Keratinocyte (primary cell): ENCODE data around the gene RDX. TPM values are rescaled to one million over a fixed set of nuclear protein-coding genes. Genes with fewer than 3 reads are reported as not detected.

Source experiments
- DNase-seq: peaks from one replicate; pipeline ENCODE4 v3.0.0-alpha.2; 2011; ENCODE audit warnings: low read depth, missing footprints, low spot score
- FAIRE-seq: peaks from 2 replicates; lab custom pipeline; 2011; peaks lifted over from hg19 to GRCh38; lab: Jason Lieb, UNC
- H2AFZ ChIP-seq: 2 replicates; pipeline ENCODE4 v1.6.0; 2012; ENCODE audit warnings: low read length, control low read depth, inconsistent platforms; ENCODE audit not compliant: control insufficient read depth
- H3K27ac ChIP-seq: 2 replicates; pipeline ENCODE4 v1.5.1; 2011; ENCODE audit warnings: low read length; ENCODE audit not compliant: control insufficient read depth, insufficient read depth
- H3K27me3 ChIP-seq: 3 replicates; pipeline ENCODE4 v1.6.0; 2011; ENCODE audit warnings: low read length; ENCODE audit not compliant: control insufficient read depth, insufficient read depth; ENCODE audit errors: extremely low read depth
- H3K36me3 ChIP-seq, 2 experiments: 2 replicates in 1 of 2; 3 replicates in 1 of 2; pipeline ENCODE4 v1.5.1; 2011; ENCODE audit warnings: low read length in 2 of 2, mild to moderate bottlenecking in 1 of 2; ENCODE audit not compliant: control insufficient read depth in 2 of 2, insufficient read depth in 2 of 2; ENCODE audit errors: extremely low read depth in 1 of 2
- H3K4me1 ChIP-seq: 3 replicates; pipeline ENCODE4 v1.5.1; 2011; ENCODE audit warnings: low read length; ENCODE audit not compliant: control insufficient read depth, insufficient read depth; ENCODE audit errors: extremely low read depth
- H3K4me2 ChIP-seq: 3 replicates; pipeline ENCODE4 v1.6.0; 2011; ENCODE audit warnings: low read depth, low read length; ENCODE audit not compliant: control insufficient read depth, insufficient read depth; ENCODE audit errors: extremely low read depth
- H3K4me3 ChIP-seq, 3 experiments: fragments of 200-600 bp in 1 of 3; sonication (generic) in 1 of 3; 2 replicates in 2 of 3; 3 replicates in 1 of 3; pipeline ENCODE4 v1.5.1; 2011 to 2016; ENCODE audit warnings: low read length in 3 of 3, mild to moderate bottlenecking in 3 of 3, control low read depth in 2 of 3, inconsistent platforms in 1 of 3, low read depth in 1 of 3, mixed read lengths in 1 of 3, mixed run types in 1 of 3, moderate library complexity in 1 of 3; ENCODE audit not compliant: control insufficient read depth in 2 of 3, insufficient read depth in 2 of 3; ENCODE audit errors: extremely low read depth in 1 of 3
- H3K79me2 ChIP-seq: 2 replicates; pipeline ENCODE4 v1.6.0; 2012; ENCODE audit warnings: low read length; ENCODE audit not compliant: control insufficient read depth, insufficient read depth
- H3K9ac ChIP-seq: 3 replicates; pipeline ENCODE4 v1.6.0; 2011; ENCODE audit warnings: low read length; ENCODE audit not compliant: control insufficient read depth, insufficient read depth; ENCODE audit errors: extremely low read depth
- H3K9me1 ChIP-seq: 3 replicates; pipeline ENCODE4 v1.6.0; 2011; ENCODE audit warnings: low read length; ENCODE audit not compliant: control insufficient read depth, insufficient read depth; ENCODE audit errors: extremely low read depth
- H3K9me3 ChIP-seq: 2 replicates; pipeline ENCODE4 v1.5.1; 2012; ENCODE audit warnings: low read depth, low read length; ENCODE audit not compliant: control insufficient read depth
- H4K20me1 ChIP-seq: 3 replicates; pipeline ENCODE4 v1.6.0; 2011; ENCODE audit warnings: low read length; ENCODE audit not compliant: control insufficient read depth, insufficient read depth; ENCODE audit errors: extremely low read depth
- EZH2 ChIP-seq: IDR thresholded peaks from one replicate; pipeline ENCODE4 v1.6.1; 2012; ENCODE audit warnings: inconsistent platforms, mild to moderate bottlenecking, low read length, moderate library complexity
- dilution Hi-C: fragments of 300-500 bp; cut with MboI; formaldehyde crosslinking; loops from one replicate; pipeline ENCODE4 v1.7.0; 2020; ENCODE audit warnings: low sequenced_read_pairs; ENCODE audit not compliant: extremely low pct_ligation_motif_present
- polyA plus RNA-seq, 5 experiments: library from polyadenylated mRNA; depleted of rRNA in 3 of 5; stranded (reverse) in 3 of 5; stranded (forward) in 1 of 5; unstranded in 1 of 5; fragments of >200 nt; gene quantifications; 1 replicate in 1 of 5; 2 replicates in 3 of 5; 3 replicates in 1 of 5; pipeline versions ENCODE4 v1.2.1 to v1.2.3, GENCODE V29; 2011 to 2012; ENCODE audit warnings: missing spikeins in 2 of 5, low read depth in 1 of 5, low replicate concordance in 1 of 5
- TF ChIP-seq, protein P1 (sequence below), 3 experiments: IDR thresholded peaks in 1 of 3; conservative IDR thresholded peaks in 1 of 3; optimal IDR thresholded peaks in 1 of 3; 2 replicates in 2 of 3; 3 replicates in 1 of 3; pipeline versions ENCODE3 to v1.5.1; 2011; ENCODE audit warnings: low read length in 3 of 3, mild to moderate bottlenecking in 3 of 3, moderate library complexity in 2 of 3, control low read depth in 1 of 3, inconsistent platforms in 1 of 3; ENCODE audit not compliant: insufficient read depth in 2 of 3; ENCODE audit errors: extremely low read depth in 1 of 3

RDX gene
- polyA plus RNA-seq, 1 donor (not counting 4 experiments of a cell fraction or from before 2014, with no cell fraction given) = 85.4 TPM

DNA sequence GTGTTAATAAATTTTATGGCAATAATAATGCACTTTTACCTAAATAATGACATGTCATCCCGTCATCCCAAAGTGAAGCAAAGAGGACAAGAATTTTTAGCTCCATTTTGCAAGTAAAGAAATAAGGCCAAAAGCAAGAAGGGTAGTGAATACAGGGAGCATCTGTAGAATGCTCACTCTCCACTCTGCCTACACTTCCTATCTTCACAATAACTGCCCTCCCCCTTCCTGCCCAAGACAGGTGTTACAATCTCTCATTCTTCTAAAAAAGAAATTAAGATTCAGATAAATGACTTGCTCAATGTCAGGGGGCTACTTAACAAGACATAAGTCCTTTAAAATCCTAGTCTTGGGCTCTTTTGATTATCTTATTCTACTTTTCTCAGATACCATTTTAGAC lies 8.9 kb downstream of the RDX start:
- H3K9me3 ChIP-seq = no peaks in the 10 kb centered on the region
- H3K4me3 ChIP-seq = no peak overlapping the region
- TF ChIP-seq, protein P1, sequence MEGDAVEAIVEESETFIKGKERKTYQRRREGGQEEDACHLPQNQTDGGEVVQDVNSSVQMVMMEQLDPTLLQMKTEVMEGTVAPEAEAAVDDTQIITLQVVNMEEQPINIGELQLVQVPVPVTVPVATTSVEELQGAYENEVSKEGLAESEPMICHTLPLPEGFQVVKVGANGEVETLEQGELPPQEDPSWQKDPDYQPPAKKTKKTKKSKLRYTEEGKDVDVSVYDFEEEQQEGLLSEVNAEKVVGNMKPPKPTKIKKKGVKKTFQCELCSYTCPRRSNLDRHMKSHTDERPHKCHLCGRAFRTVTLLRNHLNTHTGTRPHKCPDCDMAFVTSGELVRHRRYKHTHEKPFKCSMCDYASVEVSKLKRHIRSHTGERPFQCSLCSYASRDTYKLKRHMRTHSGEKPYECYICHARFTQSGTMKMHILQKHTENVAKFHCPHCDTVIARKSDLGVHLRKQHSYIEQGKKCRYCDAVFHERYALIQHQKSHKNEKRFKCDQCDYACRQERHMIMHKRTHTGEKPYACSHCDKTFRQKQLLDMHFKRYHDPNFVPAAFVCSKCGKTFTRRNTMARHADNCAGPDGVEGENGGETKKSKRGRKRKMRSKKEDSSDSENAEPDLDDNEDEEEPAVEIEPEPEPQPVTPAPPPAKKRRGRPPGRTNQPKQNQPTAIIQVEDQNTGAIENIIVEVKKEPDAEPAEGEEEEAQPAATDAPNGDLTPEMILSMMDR (optimal IDR thresholded peaks at IDR 0.05 in 1 of 3, IDR thresholded peaks at IDR 0.05 in 1 of 3, conservative IDR thresholded peaks at IDR 0.05 in 1 of 3; ENCODE audit: extremely low read depth in 1 of 3, insufficient read depth in 2 of 3, low read length in 3 of 3) = no peak
- no peak for TF ChIP-seq EZH2
- H3K4me2 ChIP-seq = no peak overlapping the region
- no peaks in the 10 kb centered on the region for H3K27me3 ChIP-seq
- no peaks in the 10 kb centered on the region for H3K4me1 ChIP-seq
- H3K79me2 ChIP-seq = peaks cover 95% of the 10 kb centered on the region
- dilution Hi-C loops = no loop called here
- H3K9me1 ChIP-seq = peaks cover 2% of the 10 kb centered on the region
- FAIRE-seq (no peak), DNase-seq (no peak)
- peaks cover 12% of the 10 kb centered on the region for H4K20me1 ChIP-seq
- no peak overlapping the region for H3K27ac ChIP-seq
- no peak overlapping the region for H2AFZ ChIP-seq
- H3K36me3 ChIP-seq = peaks cover 0 to 4% of the 10 kb centered on the region in 2 experiments
- no peak overlapping the region for H3K9ac ChIP-seq

DNA sequence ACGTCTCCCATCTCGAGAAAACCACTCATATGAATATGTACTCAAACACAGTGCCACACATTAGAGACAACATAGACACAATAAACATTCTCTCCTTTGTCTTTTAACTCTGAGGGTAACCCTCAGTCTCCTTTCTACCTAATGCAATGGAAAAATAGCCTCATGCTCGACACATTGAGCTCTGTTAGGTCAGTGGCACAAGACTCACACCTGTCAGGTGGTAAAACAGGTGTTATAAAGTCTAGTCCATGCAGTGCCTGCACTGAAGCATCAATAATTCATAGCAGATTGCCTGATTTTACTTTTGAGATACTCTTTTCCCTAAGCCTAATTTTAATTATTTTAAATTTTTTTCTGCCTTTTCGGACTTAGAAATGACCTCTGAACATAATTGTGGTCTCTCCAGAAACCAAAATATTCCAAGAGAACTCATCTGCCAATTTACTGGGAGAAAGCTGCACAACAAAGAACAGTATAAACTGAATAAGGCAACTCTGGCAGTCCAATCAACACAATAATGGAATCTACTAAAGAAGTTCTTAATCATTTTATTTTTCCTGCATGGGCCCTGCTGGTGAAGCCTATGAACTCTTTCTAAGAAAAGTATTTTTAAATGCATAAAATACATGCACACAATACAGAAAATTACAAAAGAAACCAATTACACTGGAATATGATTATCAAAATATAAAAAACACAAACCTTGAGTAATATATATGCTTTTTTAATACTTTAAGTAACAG lies 9.9 kb downstream of the RDX start:
- H3K9me1 ChIP-seq = peaks cover 4% of the 10 kb centered on the region
- no peaks in the 10 kb centered on the region for H3K4me1 ChIP-seq
- H3K27me3 ChIP-seq = no peaks in the 10 kb centered on the region
- no peak overlapping the region for H3K4me2 ChIP-seq
- H2AFZ ChIP-seq = no peak overlapping the region
- peaks cover 95% of the 10 kb centered on the region for H3K79me2 ChIP-seq
- H3K4me3 ChIP-seq = no peak overlapping the region
- peaks cover 0 to 2% of the 10 kb centered on the region in 2 experiments for H3K36me3 ChIP-seq
- no peaks in the 10 kb centered on the region for H3K9me3 ChIP-seq
- no peak overlapping the region for H3K9ac ChIP-seq
- no peak for DNase-seq
- FAIRE-seq = no peak
- dilution Hi-C loops = no loop called here
- peaks cover 8% of the 10 kb centered on the region for H4K20me1 ChIP-seq
- no peak for TF ChIP-seq EZH2
- no peak overlapping the region for H3K27ac ChIP-seq
